Measurements from ENCODE around the gene PWWP2B.

GRCh38 chr10:132416566-132417256, 19.7 kb downstream of the PWWP2B start:
- TF ChIP-seq REST (IDR thresholded peaks at IDR 0.05; ENCODE audit: low read depth) (no peak), TAF1 (IDR thresholded peaks at IDR 0.05; ENCODE audit: low read depth) (no peak), MAX (IDR thresholded peaks at IDR 0.05) (no peak), TCF12 (IDR thresholded peaks at IDR 0.05; ENCODE audit: low read depth) (no peak), EP300 (IDR thresholded peaks at IDR 0.05; ENCODE audit: borderline replicate concordance) (no peak), CREB1 (IDR thresholded peaks at IDR 0.05; ENCODE audit: low read depth) (no peak), USF1 (IDR thresholded peaks at IDR 0.05) (no peak), TEAD4 (IDR thresholded peaks at IDR 0.05) (no peak), YY1 (IDR thresholded peaks at IDR 0.05; ENCODE audit: low read depth) (no peak)

All from Ishikawa (cell line).